ENCODE results near the gene GOLGA8M. TPM values are rescaled to one million over a fixed set of nuclear protein-coding genes. Genes with fewer than 3 reads are reported as not detected.
"Not testable (repeated sequence)": the region's sequence is repeated elsewhere in the genome, so short reads cannot be mapped to it uniquely, and the experiment has no call there.

GOLGA8M gene
- polyA plus RNA-seq, 4 donors: 0.09 to 0.93 TPM; not detected in 2

- not testable (repeated sequence) for H3K9me3 ChIP-seq (ENCODE audit: control insufficient read depth in 2 of 2, insufficient read depth in 1 of 2, low read depth in 1 of 2, low read length in 1 of 2); H3K27me3 ChIP-seq (ENCODE audit: control insufficient read depth in 3 of 3, insufficient read depth in 3 of 3, low read length in 3 of 3); H3K36me3 ChIP-seq (ENCODE audit: control insufficient read depth in 3 of 3, insufficient read depth in 2 of 3, low read depth in 1 of 3, low read length in 3 of 3); H3K4me3 ChIP-seq (ENCODE audit: low read depth in 1 of 3, low read length in 3 of 3); FAIRE-seq; DNase-seq; H3K27ac ChIP-seq (ENCODE audit: low read depth in 1 of 3, low read length in 2 of 3); H3K4me1 ChIP-seq (ENCODE audit: control insufficient read depth in 3 of 3, insufficient read depth in 2 of 3, low read depth in 1 of 3, low read length in 2 of 3)
- 94 to 98% (median 97%) methylated on average over 10 of the region's 10 CpGs for WGBS, 3 donors
Measured at GRCh38 chr15:28652538-28652937, 59.7 kb downstream of the GOLGA8M start.

Other genes starting within 250 kb of the GOLGA8M start
- not detected for gene GOLGA8G, start 179.4 kb downstream of the GOLGA8M start, polyA plus RNA-seq
- gene GOLGA6L25, start 158.9 kb downstream of the GOLGA8M start, polyA plus RNA-seq: not detected
- gene GOLGA6L7, start 136.2 kb upstream of the GOLGA8M start, polyA plus RNA-seq: under 1 TPM in 1 of 4 donors, not detected in 3; 0.03 TPM
- 1 to 10 TPM in 3 of 4 donors, under 1 TPM in 1; 0.67 to 3.2 (median 1.8) TPM for gene APBA2, start 173.6 kb upstream of the GOLGA8M start, polyA plus RNA-seq